H1 (cell line): ENCODE results near the gene OSBPL9. TPM values are rescaled to one million over a fixed set of nuclear protein-coding genes. Genes with fewer than 3 reads are reported as not detected.

Source experiments
- CTCF ChIA-PET: fragments of 300-600 bp; sonication (Branson Sonifier 250); formaldehyde crosslinking; loops from one replicate; lab custom pipeline; 2021; ENCODE audit not compliant: partially characterized antibody; lab: Charles Lee
- POLR2A ChIA-PET: fragments of 300-600 bp; sonication (Branson Sonifier 250); formaldehyde crosslinking; loops from one replicate; lab custom pipeline; 2021; ENCODE audit warnings: inconsistent platforms; ENCODE audit not compliant: partially characterized antibody; lab: Charles Lee
- DNase-seq, 2 experiments: peaks; one replicate each; pipeline versions ENCODE4 v3.0.0 to v3.0.0-alpha.2; 2010 to 2022; ENCODE audit warnings: low spot score in 2 of 2, low read depth in 1 of 2, mixed read lengths in 1 of 2
- FAIRE-seq: peaks from 2 replicates; lab custom pipeline; 2011; peaks lifted over from hg19 to GRCh38; lab: Jason Lieb, UNC
- H2AFZ ChIP-seq: 2 replicates; pipeline ENCODE4 v1.8.1; 2012; ENCODE audit warnings: low read length, inconsistent platforms
- H2AK5ac ChIP-seq: 2 replicates; pipeline ENCODE4 v1.6.1; 2013; ENCODE audit warnings: low read depth, low read length
- H2BK120ac ChIP-seq: replicated peaks from 2 replicates; pipeline ENCODE3; 2013; ENCODE audit warnings: low read depth, low read length, inconsistent platforms
- H2BK12ac ChIP-seq: 2 replicates; pipeline ENCODE4 v1.6.1; 2013; ENCODE audit warnings: low read depth, low read length
- H2BK15ac ChIP-seq: 2 replicates; pipeline ENCODE4 v1.6.1; 2013; ENCODE audit warnings: low read length
- H2BK20ac ChIP-seq: 2 replicates; pipeline ENCODE4 v1.6.1; 2013; ENCODE audit warnings: low read length
- H2BK5ac ChIP-seq: 2 replicates; pipeline ENCODE4 v1.6.1; 2013; ENCODE audit warnings: low read depth, low read length
- H3K14ac ChIP-seq: 2 replicates; pipeline ENCODE4 v1.6.1; 2013; ENCODE audit warnings: inconsistent platforms; ENCODE audit not compliant: insufficient read length
- H3K18ac ChIP-seq: 2 replicates; pipeline ENCODE4 v1.6.1; 2013; ENCODE audit warnings: low read length; ENCODE audit errors: extremely low read depth
- H3K23ac ChIP-seq: 2 replicates; pipeline ENCODE4 v1.6.1; 2013; ENCODE audit warnings: inconsistent platforms; ENCODE audit not compliant: insufficient read length
- H3K23me2 ChIP-seq: 2 replicates; pipeline ENCODE4 v1.6.1; 2013; ENCODE audit warnings: low read depth, low read length
- H3K27ac ChIP-seq: 2 replicates; pipeline ENCODE4 v1.6.1; 2011; ENCODE audit warnings: low read depth, low read length, inconsistent platforms
- H3K27me3 ChIP-seq, 4 experiments: replicated peaks in 1 of 4; 1 replicate in 1 of 4; 2 replicates in 3 of 4; pipeline versions ENCODE4 v1.6.1 to v1.8.1; 2011 to 2013; ENCODE audit warnings: low read length in 3 of 4, mild to moderate bottlenecking in 3 of 4, inconsistent platforms in 2 of 4, mixed read lengths in 2 of 4, moderate library complexity in 1 of 4; ENCODE audit not compliant: control insufficient read depth in 3 of 4, insufficient read depth in 3 of 4; ENCODE audit errors: extremely low read depth in 1 of 4
- H3K36me3 ChIP-seq, 4 experiments: 2 replicates each; pipeline versions ENCODE4 v1.6.1 to v1.8.1; 2011 to 2013; ENCODE audit warnings: mild to moderate bottlenecking in 4 of 4, low read length in 3 of 4, moderate library complexity in 2 of 4, control low read depth in 1 of 4, inconsistent platforms in 1 of 4; ENCODE audit not compliant: insufficient read depth in 4 of 4, control insufficient read depth in 2 of 4
- H3K4ac ChIP-seq: replicated peaks from 2 replicates; pipeline ENCODE3; 2013; ENCODE audit warnings: low read length, low read depth, mixed read lengths, inconsistent platforms; ENCODE audit not compliant: insufficient read length
- H3K4me1 ChIP-seq, 4 experiments: replicated peaks in 1 of 4; 1 replicate in 1 of 4; 2 replicates in 3 of 4; pipeline versions ENCODE4 v1.6.1 to v1.8.1; 2011 to 2013; ENCODE audit warnings: low read length in 3 of 4, inconsistent platforms in 2 of 4, mixed read lengths in 1 of 4; ENCODE audit not compliant: insufficient read depth in 4 of 4, control insufficient read depth in 3 of 4
- H3K4me2 ChIP-seq, 2 experiments: 2 replicates each; pipeline versions ENCODE4 v1.6.1 to v1.8.1; 2011 to 2013; ENCODE audit warnings: low read depth in 2 of 2, low read length in 2 of 2, control low read depth in 1 of 2, inconsistent platforms in 1 of 2, mild to moderate bottlenecking in 1 of 2; ENCODE audit not compliant: insufficient read depth in 1 of 2
- H3K4me3 ChIP-seq, 4 experiments: fragments of 200-600, 300-600 bp in 1 of 4; sonication (generic), shearing (Covaris generic), sonication (Bioruptor Twin) in 1 of 4; 2 replicates each; pipeline versions ENCODE4 v1.5.1 to v1.8.1; 2011 to 2016; ENCODE audit warnings: low read length in 4 of 4, low read depth in 3 of 4, control low read depth in 2 of 4, inconsistent platforms in 2 of 4, mild to moderate bottlenecking in 2 of 4, mixed read lengths in 1 of 4, moderate library complexity in 1 of 4; ENCODE audit not compliant: insufficient read depth in 2 of 4; ENCODE audit errors: extremely low read depth in 1 of 4
- H3K56ac ChIP-seq: replicated peaks from 2 replicates; pipeline ENCODE3; 2013; ENCODE audit warnings: low read depth, mild to moderate bottlenecking, mixed read lengths, low read length, inconsistent platforms; ENCODE audit not compliant: insufficient read length
- H3K79me1 ChIP-seq: 2 replicates; pipeline ENCODE4 v1.6.1; 2013; ENCODE audit warnings: low read depth, low read length, control low read depth
- H3K79me2 ChIP-seq, 2 experiments: 2 replicates each; pipeline versions ENCODE4 v1.6.1 to v1.8.1; 2012 to 2013; ENCODE audit warnings: low read length in 2 of 2, mild to moderate bottlenecking in 2 of 2, inconsistent platforms in 1 of 2; ENCODE audit not compliant: insufficient read depth in 2 of 2, control insufficient read depth in 1 of 2
- H3K9ac ChIP-seq, 4 experiments: replicated peaks in 1 of 4; 1 replicate in 1 of 4; 2 replicates in 3 of 4; pipeline versions ENCODE4 v1.6.1 to v1.8.1; 2011 to 2013; ENCODE audit warnings: low read depth in 3 of 4, low read length in 3 of 4, control low read depth in 2 of 4, mild to moderate bottlenecking in 2 of 4, moderate library complexity in 2 of 4, inconsistent platforms in 1 of 4; ENCODE audit errors: extremely low read depth in 1 of 4
- H3K9me3 ChIP-seq, 2 experiments: 2 replicates each; pipeline versions ENCODE4 v1.6.1 to v1.8.1; 2012 to 2013; ENCODE audit warnings: mild to moderate bottlenecking in 2 of 2, moderate library complexity in 2 of 2, control low read depth in 1 of 2, inconsistent platforms in 1 of 2, low read depth in 1 of 2, low read length in 1 of 2, mixed read lengths in 1 of 2; ENCODE audit not compliant: insufficient read depth in 2 of 2
- H4K20me1 ChIP-seq, 2 experiments: replicated peaks in 1 of 2; 2 replicates each; pipeline versions ENCODE3 to v1.8.1; 2011 to 2013; ENCODE audit warnings: inconsistent platforms in 2 of 2, low read length in 2 of 2, mild to moderate bottlenecking in 1 of 2; ENCODE audit not compliant: insufficient read depth in 2 of 2, control insufficient read depth in 1 of 2
- H4K5ac ChIP-seq: 2 replicates; pipeline ENCODE4 v1.6.1; 2013; ENCODE audit warnings: low read length, low read depth, mixed read lengths, inconsistent platforms; ENCODE audit not compliant: insufficient read length
- H4K8ac ChIP-seq: 2 replicates; pipeline ENCODE4 v1.8.0; 2013; ENCODE audit warnings: mild to moderate bottlenecking, moderate library complexity, low read length, inconsistent platforms; ENCODE audit not compliant: insufficient read depth; ENCODE audit errors: extremely low read depth
- H4K91ac ChIP-seq: replicated peaks from 2 replicates; pipeline ENCODE3; 2013; ENCODE audit warnings: low read length, mixed read lengths, inconsistent platforms; ENCODE audit not compliant: insufficient read length
- WGBS, 2 experiments: shearing (Covaris generic) in 1 of 2; methylation state at CpG; one replicate each; pipeline versions ENCODE4 v1.1.6 to v1.1.7; 2013 to 2015; ENCODE audit warnings: low lambda C conversion rate in 2 of 2, mixed read lengths in 2 of 2, inconsistent platforms in 1 of 2, low coverage in 1 of 2, missing lambda C conversion rate in 1 of 2; ENCODE audit not compliant: insufficient replicate concordance in 2 of 2, insufficient coverage in 1 of 2, insufficient read length in 1 of 2; ENCODE audit errors: extremely low coverage in 1 of 2, missing lambda C conversion rate in 1 of 2; 5-methylcytosine and 5-hydroxymethylcytosine counted together
- polyA plus RNA-seq, 7 experiments: library from polyadenylated mRNA; depleted of rRNA in 3 of 7; stranded (reverse) in 5 of 7; unstranded in 2 of 7; fragments of >200 nt in 5 of 7; fragments of 200-250 nt in 2 of 7; gene quantifications; 1 replicate in 5 of 7; 2 replicates in 1 of 7; 4 replicates in 1 of 7; pipeline versions ENCODE4 v1.2.1 to v1.2.3, GENCODE V29; 2011 to 2013; ENCODE audit warnings: missing spikeins in 2 of 7, mixed read lengths in 2 of 7
- total RNA-seq: library from RNA; stranded (reverse); fragmentation: NEBNext Ultra II Directional; extraction: Animal tissue kit (Norgen Biotek cat#: 25700); gene quantifications from 2 replicates; pipeline ENCODE4 v1.2.1, GENCODE V29; 2021

The OSBPL9 gene
- total and polyA plus RNA-seq, 2 of the 8 experiments (the other 6 are each of a cell fraction or from before 2014, with no cell fraction given) = 58.2 to 71.6 TPM

GRCh38 chr1:51605961-51606723, 10.8 kb upstream of the OSBPL9 start:
- Histone ChIP-seq H4K20me1 (no peaks in the 10 kb centered on the region), H3K4ac (no peak overlapping the region), H3K14ac (no peak overlapping the region), H3K4me2 (no peak overlapping the region), H3K4me3 (no peak overlapping the region), H4K91ac (no peak overlapping the region), H3K79me2 (no peaks in the 10 kb centered on the region), H3K36me3 (no peaks in the 10 kb centered on the region), H3K9ac (no peak overlapping the region), H2BK15ac (no peak overlapping the region), H3K18ac (no peak overlapping the region), H4K8ac (no peak overlapping the region), H2AK5ac (no peak overlapping the region), H2AFZ (peak overlapping the region; percentile 42; the same call in 1 of the 2 replicates), H3K4me1 (no peaks in the 10 kb centered on the region), H2BK120ac (no peak overlapping the region), H2BK20ac (no peak overlapping the region), H3K79me1 (no peaks in the 10 kb centered on the region), H3K56ac (no peak overlapping the region), H2BK5ac (no peak overlapping the region), H2BK12ac (no peak overlapping the region), H3K27me3 (no peaks in the 10 kb centered on the region), H3K9me3 (no peaks in the 10 kb centered on the region), H3K23me2 (no peaks in the 10 kb centered on the region), H3K27ac (no peak overlapping the region), H3K23ac (no peak overlapping the region), H4K5ac (no peak overlapping the region)
- FAIRE-seq = no peak
- DNase-seq = no peak
- 94% methylated on average over 5 of the region's 5 CpGs; no CpG with 5 or more reads in 1 of the 2 experiments for WGBS, 2 experiments
- ChIA-PET POLR2A (no interaction called here), CTCF (interaction anchor here (0.6 kb wide), 2 partner anchors 85 to 320 kb away, joined by 3 read pairs; no protein-coding TSS in a partner anchor)
